ENCODE results near the gene ANK2.

The ANK2 gene

GRCh38 chr4:113101669-113102068 is 52.2 kb downstream of the ANK2 start:
- DNase-seq, result no peak

- no peak for DNase-seq
Measured at GRCh38 chr4:113103556-113103955, 54.1 kb downstream of the ANK2 start.

DNA sequence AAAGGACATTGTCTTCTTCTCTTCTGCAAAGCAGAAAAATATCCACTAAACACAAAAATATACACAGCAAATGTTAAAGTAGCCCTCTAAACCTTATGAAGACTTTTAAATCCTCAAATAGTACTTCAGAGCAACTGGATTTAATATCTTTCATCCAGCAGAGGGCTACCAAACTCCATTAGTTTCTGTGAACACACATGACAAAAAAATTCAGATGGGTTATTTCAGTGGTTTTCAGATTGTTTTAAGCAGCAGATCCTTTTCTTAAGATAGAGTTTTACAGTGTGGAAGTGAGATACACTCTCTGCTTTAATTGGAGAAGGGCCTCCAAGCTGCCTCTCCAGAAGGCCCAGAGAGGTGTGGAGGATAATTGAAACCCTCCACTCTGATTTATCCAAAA is 56.7 kb downstream of the ANK2 start:
- no peak for DNase-seq

DNA sequence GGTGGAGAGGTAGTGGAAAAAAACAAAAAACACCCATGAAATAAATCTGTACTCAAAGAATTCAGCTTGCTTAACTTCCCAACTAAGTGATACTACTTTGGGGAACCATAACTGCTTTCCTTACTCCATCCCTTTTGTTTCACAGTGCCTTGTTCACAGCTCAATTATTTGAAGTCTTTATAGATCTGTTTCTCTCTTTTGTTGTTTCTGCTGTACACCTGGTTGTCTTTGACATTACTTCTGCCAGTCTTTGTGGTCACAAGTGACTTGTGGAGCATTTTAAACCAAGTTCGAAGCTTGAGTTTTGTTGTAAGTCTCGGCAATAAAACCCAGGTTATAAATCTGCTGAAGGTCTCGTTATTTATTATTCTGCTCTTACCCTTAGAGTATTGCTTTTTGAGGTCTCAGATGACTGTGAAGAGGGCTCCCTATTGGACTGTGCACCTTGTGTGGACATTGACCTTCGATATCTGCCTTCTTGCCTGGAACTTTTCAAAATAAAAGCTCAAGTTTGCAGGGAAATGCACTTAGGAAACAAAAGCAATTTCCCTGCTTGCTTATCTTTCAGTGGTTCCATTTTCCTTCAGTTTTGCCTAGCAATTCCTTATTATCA is 59.8 kb downstream of the ANK2 start:
- no peak for DNase-seq

- DNase-seq, result no peak
Measured at GRCh38 chr4:113112338-113112978, 63.0 kb downstream of the ANK2 start.

GRCh38 chr4:113113151-113113550 is 63.7 kb downstream of the ANK2 start:
- DNase-seq, result no peak

- no peak for DNase-seq
Measured at GRCh38 chr4:113114884-113115283, 65.4 kb downstream of the ANK2 start.

DNA sequence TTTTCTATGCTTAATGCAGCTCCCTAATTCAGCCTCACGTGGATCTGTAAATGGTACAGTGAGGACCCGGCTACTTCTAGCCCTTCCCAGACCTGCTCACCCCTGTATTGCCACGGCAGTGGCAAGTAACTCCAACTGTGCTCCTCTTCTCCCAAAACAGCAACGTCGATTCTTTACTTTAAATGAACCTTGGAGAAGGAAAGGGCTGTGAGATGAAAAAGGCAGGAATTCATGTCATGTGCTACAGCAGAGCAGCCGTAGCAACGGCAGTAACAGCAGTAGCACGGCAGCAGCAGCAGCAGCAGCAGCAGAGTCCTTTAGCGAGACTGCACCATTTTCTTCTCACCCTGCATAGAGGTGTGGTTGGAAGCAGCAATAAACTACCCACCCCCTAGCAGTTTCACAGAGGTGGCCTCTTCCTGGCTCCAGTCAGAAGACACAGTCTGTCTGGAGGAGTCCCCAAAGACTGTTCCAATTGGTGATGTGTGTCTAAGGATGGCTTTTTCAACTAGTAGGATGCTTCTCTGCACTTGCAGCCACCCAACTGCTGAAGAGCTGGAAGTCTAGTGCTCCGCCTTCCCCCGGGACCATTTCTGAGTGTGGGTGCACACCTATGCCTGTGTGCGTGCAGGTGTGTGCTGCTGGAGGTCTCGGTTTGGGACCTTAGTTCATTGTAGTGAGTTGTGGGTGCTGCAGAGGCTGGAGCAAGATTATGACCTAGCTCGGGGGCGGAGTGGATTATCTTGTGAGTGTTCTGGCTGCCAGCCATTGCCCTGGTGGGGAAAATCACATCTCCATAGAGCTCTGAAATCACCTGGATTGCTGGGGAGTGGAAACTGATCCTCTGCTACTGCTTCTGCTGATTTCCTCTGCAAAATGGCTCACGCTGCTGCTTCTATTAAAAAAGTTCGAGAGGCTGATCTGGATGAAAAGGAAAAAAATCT is 67.2 kb downstream of the ANK2 start:
- no peak for DNase-seq

- DNase-seq, result no peak
Measured at GRCh38 chr4:113117358-113117702, 67.9 kb downstream of the ANK2 start.

GRCh38 chr4:113122066-113122465 is 72.6 kb downstream of the ANK2 start:
- no peak for DNase-seq

GRCh38 chr4:113125418-113125817 is 76.0 kb downstream of the ANK2 start:
- DNase-seq, result no peak

GRCh38 chr4:113131136-113131535 is 81.7 kb downstream of the ANK2 start:
- DNase-seq, result no peak

GRCh38 chr4:113131621-113132020 is 82.2 kb downstream of the ANK2 start:
- no peak for DNase-seq

DNA sequence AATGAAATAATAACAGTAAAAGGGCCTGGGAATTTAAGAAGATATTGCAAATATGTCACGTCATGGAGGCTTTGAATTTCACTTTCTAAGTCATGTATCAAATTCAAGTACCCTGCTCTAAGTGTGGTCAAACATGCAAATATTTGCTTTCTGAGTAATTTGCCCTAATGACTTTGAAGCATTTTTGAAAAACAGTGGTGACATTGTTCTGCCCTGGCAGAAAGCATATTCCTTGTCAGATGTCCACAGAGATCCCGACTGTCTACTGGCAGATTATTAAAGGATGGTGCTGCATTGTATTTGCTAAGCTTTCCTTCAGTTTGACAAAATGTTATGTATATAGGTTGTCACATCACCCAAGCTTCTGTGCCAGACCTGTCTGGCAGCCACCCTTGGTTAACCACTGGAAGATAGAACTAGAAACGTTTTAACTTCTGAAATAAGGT is 92.5 kb downstream of the ANK2 start:
- no peak for DNase-seq

GRCh38 chr4:113142351-113142750 is 92.9 kb downstream of the ANK2 start:
- no peak for DNase-seq

DNA sequence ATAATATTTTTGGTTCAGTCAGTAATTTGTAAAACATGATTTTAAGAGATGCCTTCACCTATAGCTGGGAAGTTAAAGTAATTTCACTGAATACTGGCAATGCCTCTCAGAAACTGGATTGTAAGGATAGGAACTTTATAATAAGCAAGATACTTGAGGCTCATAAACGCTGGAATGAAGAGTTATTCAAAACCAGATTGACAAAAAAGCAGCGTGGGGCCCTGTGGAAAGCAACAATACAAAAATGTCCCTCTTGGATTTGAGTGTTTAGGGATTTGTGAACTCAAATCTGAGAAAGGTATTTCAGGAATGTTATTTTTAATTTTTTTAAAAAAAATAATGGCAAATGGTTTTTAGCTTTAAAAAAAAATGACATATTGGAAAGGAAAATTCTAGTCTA is 94.6 kb downstream of the ANK2 start:
- no peak for DNase-seq

DNA sequence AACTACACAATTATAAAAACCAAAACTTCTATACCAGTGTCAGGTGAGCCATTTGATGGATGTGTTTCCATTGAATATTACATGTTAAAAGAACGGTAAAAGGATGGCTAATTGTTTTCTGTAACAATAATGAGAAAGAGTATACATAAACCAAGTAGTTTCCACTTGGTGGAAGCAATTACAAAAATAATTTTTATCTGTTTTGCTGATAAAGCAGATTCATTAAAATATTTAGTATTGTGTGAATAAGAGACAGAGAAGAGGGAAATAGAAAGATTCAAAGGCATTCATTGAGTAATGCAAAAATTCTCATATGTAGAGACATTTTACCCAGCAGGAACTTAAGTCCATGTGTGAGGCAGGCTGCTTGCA is 95.7 kb downstream of the ANK2 start:
- DNase-seq, result no peak

DNA sequence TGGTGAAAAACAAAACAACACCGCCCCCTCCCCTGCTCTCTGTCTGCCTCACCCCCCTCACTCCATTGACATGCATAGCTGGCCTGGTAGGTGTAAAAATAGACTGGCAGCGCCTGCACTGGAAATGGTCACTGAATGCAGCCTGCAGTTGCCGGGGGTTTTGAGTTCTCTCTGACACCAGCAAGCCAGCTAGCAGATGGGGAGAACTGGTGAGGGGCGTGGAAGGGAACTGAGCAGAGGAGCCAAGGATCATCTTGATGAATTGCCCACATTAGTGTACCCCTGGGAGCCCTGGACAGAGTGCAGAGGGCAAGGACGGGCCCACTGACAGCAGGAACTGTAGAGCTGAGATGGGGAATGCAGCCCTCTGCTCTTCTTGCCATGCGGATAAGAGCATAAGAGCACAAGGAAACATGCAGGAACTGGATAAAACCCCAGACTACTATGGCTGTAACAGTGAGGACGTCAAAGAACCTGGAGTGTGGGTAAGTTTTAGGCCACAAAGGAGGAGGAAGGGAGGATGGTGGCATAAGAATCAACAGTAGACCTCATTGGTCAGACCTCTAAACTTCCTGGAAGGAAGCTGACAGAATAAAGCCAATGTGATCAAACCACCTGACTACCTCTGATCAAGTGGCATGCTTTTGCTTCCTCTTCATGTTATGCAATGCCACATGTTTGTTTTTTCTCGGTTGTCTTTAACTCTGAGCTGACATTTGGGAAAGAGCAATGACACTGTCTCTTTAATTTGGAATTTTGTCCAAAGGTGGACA is 96.3 kb downstream of the ANK2 start:
- DNase-seq, result no peak

DNA sequence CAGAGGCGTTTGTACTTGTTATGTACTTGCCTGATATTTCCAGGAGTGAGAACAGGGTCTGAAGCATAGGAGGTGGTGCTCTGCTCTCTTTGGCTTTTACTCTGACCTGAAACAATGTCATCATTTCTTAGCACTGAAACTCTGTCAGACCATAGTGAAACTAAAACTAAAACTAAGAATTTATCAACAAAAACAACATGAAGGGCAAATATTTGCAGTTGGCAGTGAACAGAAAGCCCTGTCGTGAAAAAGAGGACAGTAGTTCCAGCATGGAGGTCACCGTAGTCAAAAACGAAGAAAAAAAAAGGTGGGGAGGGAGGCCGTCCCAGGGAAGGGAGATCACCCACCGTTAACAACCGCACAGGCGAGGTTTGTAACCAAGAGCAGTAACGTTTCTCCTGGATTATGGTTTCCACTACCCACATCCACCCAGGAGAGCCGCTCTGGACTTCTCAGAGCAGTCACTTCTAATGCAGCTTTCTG is 97.5 kb downstream of the ANK2 start:
- no peak for DNase-seq

- DNase-seq, result no peak
Measured at GRCh38 chr4:113147498-113148111, 98.2 kb downstream of the ANK2 start.

DNA sequence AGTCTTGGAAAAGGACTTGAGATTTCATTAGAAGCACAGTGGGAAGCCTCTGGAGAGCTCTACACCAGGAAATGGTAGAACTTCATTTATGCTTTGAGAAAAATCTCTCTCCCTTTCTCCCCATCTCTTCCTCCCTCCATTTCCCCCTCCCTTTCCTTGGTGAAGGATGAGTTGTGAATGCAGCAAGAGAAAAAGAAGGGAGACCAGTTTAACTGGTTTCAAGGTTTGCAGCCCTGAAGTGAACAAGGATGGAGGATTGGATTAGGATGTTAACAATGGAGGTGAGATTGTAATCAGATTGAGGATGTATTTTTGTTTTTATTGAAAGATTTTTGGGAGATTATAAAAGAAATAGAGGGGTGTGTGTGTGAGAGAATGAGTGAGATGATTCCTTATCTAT is 99.5 kb downstream of the ANK2 start:
- no peak for DNase-seq

DNA sequence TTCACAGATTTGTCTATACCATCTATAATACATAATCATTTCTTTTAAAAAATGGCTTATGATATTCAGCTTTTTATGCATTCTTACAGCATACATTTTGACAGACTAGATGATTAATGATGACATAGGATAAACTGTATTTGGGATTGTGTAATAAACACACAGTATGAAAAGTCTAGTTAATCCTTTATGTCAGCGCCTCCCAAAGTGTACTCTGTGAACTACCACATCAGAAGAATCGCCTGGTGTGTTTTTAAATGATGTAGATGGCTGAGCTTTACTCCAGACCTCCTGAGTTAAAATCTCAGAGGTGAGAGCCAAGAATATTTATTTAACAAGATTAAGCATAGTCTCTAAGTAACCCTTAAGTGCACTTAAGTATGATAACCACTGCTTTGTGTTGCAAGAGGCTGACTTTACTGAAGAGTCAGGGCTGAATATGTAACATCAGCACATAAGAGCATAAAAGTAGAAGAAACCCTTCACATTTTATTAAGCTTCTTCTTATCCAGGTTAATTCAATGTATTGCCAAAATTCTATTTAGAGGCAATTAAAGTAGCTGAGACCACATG is 104.2 kb downstream of the ANK2 start:
- no peak for DNase-seq
